ENCODE results near the gene MBP.
"Not testable (repeated sequence)": the region's sequence is repeated elsewhere in the genome, so short reads cannot be mapped to it uniquely, and the experiment has no call there.

Gene MBP

GRCh38 chr18:76997951-76998808 lies 134.4 kb downstream of the MBP start:
- no peak for DNase-seq

GRCh38 chr18:76996429-76996828 lies 136.2 kb downstream of the MBP start:
- no peak for DNase-seq

GRCh38 chr18:76995896-76996295 lies 136.7 kb downstream of the MBP start:
- no peak for DNase-seq

GRCh38 chr18:76994086-76994654 lies 138.4 kb downstream of the MBP start:
- DNase-seq = no peak

- no peak for DNase-seq
These were observed 139.0 kb downstream of the MBP start for GRCh38 chr18:76993573-76993972.

GRCh38 chr18:76993085-76993382 lies 139.5 kb downstream of the MBP start:
- DNase-seq = no peak

- no peak for DNase-seq
These were observed 140.1 kb downstream of the MBP start for GRCh38 chr18:76992226-76993084.

GRCh38 chr18:76991021-76991688 lies 141.4 kb downstream of the MBP start:
- no peak for DNase-seq

- DNase-seq = not testable (repeated sequence)
These were observed 142.1 kb downstream of the MBP start for GRCh38 chr18:76990343-76991020.

GRCh38 chr18:76989647-76990190 lies 142.9 kb downstream of the MBP start:
- DNase-seq = no peak

- no peak for DNase-seq
These were observed 143.5 kb downstream of the MBP start for GRCh38 chr18:76988827-76989646.

- no peak for DNase-seq
These were observed 144.4 kb downstream of the MBP start for GRCh38 chr18:76988031-76988826.

- DNase-seq = no peak
These were observed 146.2 kb downstream of the MBP start for GRCh38 chr18:76986406-76986805.

- DNase-seq = no peak
These were observed 146.7 kb downstream of the MBP start for GRCh38 chr18:76985951-76986236.

GRCh38 chr18:76985156-76985950 lies 147.2 kb downstream of the MBP start:
- no peak for DNase-seq

GRCh38 chr18:76984193-76985155 lies 148.1 kb downstream of the MBP start:
- no peak for DNase-seq

GRCh38 chr18:76983613-76984051 lies 149.0 kb downstream of the MBP start:
- DNase-seq = no peak

- DNase-seq = peak; percentile 7
These were observed 149.6 kb downstream of the MBP start for GRCh38 chr18:76982841-76983583.

Data from NCI-H446 treated with DMSO at 0.1 percent for 48 hours (cell line).